Germinal center (tissue), 1 donor: ENCODE data around the gene INSYN1.
"Not testable (repeated sequence)": the region's sequence is repeated elsewhere in the genome, so short reads cannot be mapped to it uniquely, and the experiment has no call there.

Experiments
- DNase-seq: peaks from one replicate; pipeline ENCODE4 v3.0.0; 2012; ENCODE audit warnings: mixed read lengths, low spot score

The INSYN1 gene, protein sequence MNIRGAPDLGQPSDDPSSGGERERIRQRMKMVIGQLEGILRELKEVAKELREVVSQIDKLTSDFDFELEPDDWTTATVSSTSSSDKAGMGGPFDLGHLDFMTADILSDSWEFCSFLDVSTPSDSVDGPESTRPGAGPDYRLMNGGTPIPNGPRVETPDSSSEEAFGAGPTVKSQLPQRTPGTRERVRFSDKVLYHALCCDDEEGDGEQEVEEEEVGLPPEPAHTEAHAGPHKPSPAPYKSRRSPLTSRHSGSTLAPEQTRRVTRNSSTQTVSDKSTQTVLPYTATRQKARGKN

DNA sequence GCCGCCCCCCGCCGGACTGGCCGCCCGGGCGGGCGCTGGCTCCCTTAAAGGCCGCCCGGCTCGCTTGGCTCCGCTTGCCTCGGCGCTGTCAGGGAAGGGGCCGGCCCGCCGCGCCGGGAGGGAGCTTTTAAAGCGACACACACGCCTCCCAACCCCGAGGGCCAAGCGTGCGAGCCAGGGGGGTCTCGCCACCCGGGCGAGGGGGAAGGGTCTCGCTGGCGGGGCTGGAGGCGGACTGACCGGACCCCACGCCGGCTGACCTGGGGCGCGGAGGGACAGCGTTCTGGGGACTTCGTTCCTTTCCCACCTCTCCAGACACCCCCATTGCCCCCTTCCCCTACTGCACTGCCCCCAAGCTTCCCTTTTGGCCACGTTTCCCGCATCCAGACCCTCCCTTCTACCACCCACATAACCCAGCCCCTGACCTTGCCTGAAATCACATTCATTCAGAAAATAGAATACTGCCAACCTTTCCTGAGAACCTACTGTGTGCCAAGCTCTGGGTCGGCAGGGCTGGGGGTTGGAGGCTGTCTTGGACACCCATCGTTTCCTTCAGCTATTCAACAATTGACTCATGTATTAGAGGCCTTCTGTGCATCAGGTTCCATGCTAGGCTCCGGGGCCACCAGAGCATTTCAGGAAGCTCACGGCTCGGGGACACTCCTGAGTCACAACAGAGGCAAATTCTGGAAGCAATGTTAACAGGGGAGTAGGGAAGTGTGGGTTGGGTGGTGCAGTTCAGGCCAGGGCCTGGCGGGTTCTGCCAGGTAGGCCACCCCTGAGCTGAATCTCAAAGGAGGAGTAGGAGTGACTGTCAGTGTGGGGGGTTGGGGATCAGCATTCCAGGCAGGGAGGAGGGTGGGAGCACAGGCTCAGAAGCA, at the start of gene INSYN1:
Gene INSYN1, minus strand, starts transcription at position 102 of the 881 bp plus-strand sequence. CDS start 2,221 bp downstream, outside the sequence.
- DNase-seq, result no peak

DNA sequence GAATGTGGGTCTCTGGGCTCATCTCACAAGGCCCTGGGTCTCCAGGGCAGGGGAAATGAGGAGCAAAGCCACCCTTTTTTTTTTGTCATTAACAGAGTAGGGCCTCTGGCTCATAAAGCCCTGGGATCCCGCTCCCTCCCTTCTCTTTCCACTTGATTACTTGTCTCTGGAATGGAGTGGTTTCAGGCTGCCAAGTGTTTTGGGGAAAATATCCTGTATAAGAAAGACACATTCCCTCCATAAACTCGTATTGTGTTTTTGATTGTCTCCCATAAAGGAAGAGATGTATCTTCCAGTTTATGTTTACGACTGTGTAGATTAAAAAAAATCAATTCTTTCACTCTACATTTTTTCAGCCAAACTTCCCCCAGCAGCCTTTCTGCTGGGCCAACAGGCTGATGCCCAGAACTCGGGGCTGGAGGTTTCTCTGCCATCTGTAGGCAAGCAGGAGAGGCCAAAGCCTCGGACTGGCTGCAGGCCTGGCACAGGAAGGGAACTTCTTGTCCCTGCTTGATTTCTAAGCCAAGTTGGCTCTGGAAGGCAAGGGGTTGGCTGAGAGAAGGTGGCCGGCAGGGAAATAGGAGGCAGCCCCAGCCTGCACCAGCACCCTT, 49.4 kb upstream of the INSYN1 start:
- no peak for DNase-seq

DNA sequence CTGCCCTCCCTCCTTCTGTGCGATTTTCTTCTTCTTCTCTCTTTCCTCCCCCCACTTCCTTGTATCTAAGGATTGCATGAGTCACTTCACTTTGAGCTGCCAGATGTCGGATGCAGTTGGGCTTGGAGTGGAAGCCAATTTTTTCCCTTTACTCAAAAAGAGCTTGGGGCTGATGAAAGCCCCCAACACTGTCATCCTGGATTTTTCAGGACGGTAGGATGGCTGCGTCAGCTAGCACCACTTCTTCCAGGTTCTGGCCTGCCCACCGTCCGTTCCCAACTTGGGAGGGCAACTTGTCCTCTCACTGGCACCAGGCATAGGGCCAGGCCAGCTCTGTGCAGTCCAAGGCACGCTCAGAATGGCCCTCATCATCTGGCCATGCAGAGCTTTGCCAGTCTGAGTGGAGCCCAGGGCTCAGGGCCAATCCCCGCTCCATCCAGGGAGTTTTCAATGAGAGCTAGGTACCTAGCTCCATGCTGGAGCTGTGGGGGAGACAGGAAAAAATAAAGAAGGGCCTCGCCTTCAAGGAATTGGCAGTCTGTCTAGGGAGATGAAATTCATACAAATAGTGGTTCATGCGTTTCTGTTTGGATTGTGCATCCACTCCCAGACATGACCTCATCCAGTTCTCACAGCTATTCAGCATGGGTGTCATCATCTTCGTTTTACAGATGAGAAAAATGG, 47.7 kb upstream of the INSYN1 start:
- DNase-seq, result no peak

DNA sequence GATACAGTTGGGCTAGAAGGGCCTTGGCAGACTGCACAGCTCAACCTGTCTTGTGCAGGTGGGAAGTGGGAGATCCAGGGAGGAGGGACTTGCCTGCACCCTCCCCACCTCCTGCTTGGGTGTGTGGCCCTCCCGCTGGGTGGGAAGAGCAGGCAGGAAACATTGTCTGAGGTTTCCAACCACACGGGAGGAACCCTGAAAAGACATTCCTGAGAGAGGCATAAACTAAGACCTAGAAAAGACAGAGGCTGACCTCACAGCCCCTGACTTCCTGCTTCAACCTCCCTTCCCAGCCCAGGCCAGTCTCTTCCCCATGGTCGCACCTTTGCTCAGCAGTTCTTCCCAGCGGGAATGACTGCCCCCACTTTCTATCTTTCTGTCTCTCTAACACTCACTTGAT, 46.3 kb upstream of the INSYN1 start:
- DNase-seq, result no peak

DNA sequence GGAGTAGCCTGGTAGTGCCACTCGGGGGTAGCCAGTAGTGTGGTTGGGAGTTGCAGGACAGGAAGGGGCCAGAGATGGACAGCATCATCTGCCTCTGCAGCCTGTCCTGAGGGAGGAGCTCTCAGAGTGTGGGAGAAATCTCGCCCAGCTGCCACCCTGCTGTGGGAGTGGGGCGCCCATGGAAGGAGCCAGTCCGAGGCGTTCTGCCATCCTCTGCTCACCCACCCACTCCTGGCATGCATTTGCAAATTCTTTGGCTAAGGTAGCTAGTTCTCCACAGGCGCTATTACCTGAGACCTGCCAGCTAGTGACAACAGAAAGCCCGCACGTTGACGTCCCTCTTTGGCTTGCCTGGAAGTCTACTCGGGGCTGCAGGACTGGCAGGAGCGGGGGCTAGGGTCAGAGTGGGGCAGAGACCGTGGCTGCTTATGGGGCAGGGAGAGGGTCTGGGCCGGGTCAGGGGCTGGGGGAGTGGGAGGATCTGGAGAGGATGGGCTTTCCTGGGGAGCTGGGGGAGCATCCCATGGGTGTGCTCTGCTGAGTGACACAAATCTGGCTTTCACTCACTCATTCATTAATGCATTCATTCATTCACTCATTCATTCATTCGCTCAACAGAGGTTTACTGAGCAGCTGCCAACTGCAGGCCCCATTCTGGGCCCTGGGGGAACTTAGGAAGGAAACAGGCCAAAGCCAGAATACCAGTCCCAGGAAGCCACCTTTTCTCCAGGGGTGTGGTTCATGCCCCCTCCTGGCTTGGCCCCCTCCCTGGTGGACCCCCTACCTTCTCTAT, 44.4 kb upstream of the INSYN1 start:
- DNase-seq, result no peak

DNA sequence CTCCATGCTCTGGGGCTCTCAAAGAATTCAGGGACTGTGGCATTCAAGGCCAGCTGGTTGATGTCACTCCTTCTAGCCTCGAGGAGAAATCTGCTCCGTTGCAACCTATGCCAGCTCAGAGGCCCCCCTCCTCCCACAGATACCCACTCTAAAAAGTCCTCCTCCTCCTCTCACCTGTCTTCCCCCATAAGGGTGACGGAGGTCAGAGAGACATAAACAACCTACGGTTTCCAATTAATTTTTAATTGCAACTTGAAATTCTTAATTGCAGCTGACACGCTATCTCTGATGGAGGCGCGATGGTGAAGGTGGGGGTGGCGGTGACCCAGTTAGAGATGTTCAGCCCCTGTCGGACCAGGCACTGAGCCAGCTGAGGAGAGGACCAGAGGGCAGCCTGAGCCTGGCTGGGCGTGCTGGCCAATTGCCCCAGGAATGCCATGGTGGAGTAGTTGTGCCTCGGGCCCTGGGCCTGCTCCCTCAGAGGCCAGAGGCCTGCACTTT, 43.2 kb upstream of the INSYN1 start:
- DNase-seq, result no peak

DNA sequence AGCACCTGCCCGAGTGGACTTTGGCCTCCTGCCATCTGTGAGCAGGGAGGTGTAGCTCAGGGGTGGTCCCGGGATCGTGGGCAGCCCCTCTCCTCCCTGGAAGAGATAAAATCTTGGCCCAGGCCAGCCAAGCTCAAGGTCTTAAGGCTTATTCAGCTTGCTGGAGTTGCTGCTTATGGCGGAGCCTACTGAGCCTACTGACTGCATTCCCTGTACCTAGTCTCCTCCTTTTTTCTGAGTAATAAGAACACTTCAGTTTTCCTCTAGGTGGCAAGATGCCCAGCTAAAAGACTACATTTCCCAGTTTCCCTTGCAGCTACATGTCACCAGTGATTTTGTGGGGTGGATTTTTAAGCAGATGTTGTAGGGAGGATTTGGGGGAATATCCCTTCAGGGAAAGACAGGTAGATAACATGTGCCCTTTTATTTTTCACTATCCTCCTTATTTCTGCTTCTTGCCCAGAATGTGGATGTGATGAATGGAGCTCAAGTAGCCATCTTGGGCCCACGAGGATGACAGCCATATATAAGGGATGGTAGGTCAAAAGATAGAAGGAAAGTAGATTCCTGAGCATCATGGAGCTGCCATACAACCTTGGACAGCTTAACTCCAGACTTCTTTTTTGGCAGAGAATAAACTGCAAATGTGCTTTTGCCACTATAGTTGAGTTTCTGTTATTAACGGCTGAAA, 41.4 kb upstream of the INSYN1 start:
- no peak for DNase-seq

DNA sequence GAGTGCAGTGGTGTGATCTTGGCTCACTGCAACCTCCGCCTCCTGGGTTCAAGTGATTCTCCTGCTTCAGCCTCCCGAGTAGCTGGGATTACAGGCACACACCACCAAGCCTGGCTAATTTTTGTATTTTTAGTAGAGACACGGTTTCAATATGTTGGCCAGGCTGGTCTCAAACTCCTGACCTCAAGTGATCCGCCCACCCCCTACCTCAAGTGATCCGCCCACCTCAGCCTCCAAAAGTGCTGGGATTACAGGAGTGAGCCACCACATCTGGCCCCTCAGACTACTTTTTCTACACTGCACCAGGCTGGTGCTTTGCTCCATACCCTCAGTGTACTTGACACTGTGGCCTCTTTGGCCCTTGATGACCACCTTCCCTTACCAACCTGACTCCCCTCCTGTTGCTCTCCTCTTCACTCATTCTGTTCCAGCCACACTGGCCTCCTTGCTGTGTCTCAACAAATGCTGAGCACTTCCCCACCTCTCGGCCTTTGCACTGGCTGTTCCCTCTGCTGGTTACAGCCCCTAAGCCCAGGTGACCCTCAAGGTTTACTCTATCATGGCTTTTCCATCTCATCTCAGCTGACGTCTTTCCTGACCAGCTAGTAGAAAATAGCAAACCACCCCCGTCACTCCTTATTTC, 39.9 kb upstream of the INSYN1 start:
- DNase-seq, result not testable (repeated sequence)

DNA sequence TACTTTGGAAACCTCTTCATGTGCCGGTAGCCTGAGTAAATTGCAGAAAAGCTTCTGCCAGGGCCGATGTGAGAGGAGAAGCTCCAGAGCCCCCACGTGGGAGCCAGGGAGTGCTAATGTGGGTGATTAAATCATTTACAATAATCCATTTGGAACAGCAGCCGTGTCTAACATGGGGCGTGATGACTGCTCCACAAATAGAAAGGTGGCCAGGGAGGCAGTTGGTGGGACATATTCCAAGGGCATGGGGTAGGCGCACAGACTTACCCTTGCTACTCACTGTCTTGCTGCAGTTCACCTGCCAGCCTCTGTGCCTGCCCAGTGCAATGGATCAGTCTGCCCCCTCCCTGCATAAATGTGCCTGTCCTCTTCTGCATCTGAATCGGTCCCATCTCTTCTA, 39.3 kb upstream of the INSYN1 start:
- DNase-seq, result no peak

DNA sequence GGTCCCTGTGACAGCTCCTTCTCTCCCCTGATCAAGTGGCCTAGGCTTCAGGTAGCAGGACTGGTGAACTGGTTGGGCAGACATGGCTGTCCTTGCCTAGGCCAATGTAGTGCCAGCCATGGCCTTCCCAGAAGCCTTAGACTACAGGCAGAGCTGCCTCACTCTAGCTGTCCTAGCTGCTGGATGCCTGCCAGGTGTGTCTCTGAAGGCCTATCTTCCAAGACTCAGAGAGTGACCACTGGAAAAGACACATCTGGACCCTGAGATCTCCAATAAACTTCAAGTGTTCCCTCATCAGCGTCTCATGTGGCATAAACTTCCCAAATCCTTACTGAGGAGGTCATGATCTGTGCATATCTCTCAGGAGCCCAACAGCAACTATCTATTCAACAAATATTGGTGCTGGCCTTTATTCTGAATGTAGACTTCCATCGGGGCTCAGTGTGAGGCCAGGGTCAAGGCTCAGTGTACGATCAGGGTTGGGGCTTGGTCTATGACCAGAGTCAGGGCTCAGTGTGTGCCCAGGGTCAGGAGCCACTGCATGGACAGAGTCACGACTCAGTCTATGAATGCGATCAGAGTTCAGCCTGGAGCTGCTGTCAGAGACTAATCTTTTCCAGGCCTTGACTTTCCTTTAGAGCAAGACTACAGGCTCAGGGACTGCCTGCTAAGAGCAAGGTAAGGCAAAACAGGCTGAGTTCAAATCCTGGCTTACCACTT, 36.5 kb upstream of the INSYN1 start:
- DNase-seq, result no peak

DNA sequence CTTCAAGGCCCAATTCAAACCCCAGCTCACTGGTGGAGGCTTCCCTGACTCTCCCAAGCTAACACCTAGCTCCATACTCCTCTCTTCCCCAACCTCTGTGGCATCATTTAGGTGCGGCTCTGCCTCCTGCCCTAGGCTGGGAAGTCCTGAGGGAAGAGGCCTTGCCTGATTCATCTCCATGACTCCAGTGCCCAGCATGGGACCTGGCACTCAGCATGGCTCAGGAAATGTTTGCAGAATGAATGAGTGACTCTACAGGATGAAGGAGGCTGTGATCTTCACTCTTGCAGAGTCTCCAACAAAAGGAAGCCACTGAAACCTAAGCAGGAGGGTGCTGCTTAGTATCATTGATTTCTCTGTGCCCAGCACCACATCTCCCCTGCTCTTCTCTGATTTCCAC, 34.5 kb upstream of the INSYN1 start:
- no peak for DNase-seq

DNA sequence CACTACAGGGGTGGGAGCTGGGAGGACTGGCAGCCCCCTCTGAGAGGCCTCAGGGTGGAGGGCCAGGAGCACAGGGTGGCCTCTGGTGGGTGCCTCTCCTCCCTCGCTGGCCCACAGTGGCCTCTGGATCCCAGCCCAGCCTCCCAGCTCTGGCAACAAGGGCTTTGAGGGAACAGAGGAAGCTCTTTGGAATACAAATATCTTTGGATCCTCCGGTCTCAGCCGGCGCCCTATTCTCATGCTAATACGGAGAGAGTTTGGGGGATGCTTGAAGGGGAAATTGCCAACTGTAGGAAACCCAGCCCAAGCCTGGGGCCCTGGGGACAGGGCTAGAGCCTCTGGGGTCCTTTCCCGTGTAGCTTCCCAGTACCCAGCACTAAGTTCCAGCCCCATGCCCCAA, 33.4 kb upstream of the INSYN1 start:
- no peak for DNase-seq

DNA sequence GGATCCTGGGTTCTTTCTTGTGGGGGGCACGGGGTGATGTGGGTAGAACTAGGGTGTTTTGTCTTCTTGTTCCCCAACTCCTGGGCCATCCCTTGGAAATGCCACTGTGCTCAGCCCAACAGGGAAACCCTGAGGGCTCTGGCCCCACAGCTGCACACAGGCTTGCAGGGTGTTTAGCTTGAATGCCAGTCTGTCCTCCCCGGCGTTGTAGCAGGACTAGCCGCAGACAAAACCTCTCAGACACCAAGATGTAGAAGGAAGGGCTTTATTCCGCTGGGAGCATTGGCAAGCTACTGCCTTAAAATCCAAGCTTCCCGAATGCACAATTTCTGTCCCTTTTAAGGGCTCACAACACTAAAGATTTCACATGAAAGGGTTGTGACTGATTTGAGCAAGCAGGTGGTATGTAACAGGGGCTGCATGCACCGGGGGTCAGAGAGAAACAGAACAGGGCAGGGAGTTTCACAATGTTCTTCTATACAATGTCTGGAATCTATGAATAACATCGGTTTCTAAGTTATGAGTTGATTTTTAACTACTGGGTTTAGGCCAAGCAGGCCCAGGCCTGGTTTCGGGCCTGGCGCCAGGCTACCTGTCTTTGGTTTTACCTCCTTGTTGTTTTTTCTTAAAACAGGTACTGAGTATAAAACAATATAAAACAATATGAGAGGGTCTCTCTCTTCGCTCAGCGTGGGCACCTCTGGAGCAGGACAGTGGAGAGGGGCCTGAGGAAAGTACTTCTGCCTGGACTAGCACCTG, 32.3 kb upstream of the INSYN1 start:
- not testable (repeated sequence) for DNase-seq

DNA sequence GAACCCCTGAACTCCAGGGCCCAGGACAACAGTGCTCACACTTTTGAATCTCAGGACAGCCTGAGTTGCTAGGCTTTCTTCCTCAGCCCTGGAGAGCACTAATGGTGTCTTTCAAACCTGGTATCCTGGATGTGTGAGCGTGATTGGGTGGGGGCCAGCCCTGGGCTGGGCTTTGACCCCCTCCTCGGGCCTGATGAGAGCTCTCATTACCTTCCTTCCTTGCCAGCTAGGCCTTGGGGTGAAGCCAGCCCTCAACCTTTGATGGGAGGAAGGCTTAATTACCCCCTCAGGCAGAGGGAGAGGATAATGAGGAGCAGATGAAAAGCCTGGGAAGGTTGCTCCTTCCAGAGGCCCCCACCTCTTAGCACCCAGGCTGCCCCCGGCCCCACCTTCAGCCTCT, 31.1 kb upstream of the INSYN1 start:
- DNase-seq, result no peak

DNA sequence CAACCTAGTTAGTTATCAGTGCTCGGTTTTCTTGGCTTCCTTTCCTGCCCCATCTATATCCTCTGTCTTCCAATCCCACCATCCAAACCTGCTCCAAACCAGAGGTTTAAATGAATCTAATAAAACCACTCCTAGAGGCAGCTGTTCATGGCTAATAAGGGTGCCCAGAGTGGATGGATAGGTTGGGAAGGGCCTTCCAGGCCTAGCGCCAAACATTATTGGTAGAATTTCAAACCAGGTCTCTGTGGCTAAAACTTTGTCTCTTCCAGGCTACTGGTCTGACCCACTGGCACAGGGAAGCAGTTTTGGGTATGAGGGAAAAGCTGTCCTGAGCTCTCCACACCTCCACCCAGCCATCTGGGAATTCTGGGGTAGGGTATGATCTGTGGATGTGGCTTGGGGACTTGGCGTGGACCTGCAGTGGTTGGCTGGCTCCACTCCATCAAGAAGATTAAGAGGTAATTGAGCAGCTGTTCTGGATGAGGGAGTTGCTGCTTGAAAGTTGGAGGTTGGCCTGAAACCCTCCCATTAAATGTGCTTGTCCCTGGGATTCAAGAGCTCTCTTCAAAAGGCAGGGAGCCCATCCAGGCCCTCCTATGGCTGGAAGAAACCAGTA, 29.3 kb upstream of the INSYN1 start:
- no peak for DNase-seq

DNA sequence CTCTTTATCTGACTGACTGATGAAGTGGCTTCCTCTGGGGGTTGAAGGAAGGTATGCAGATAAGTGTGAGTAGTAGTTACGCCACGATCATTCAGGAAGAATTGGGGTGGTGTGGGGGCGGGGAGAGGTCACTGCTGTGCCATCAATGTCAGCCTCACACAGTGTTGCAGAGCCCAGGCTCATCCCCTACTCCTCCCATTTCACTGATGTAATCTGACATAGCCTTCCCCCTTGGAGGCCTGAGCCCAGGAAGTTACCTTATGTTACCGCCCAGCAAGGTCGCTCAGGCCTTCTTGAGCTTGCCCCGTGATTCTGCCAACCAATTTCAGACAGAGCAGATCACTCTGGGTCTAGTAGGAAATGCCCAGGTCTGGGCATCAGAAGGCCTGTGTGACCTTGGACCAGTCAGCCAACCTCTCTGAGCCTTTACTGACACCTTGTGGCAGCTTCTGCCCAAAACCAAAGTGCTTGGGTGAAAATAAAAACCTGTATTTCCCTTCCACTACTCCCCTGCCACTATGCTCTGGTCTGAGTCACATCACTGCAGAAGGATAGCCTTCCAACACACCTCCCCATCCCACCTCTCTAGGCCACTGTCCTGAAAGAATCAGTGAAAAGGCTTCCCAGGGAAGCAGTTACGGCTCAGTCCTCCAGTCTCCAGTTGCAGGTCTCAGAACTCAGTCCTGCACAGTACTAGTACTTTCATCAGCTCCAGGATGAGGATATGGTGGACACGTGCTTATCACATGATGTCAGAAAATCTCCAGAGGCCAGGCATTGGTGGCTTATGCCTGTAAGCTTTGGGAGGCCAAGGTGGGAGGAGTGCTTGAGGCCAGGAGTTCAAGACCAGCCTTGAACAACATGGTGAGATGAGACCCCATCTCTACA, 28.1 kb upstream of the INSYN1 start:
- no peak for DNase-seq

DNA sequence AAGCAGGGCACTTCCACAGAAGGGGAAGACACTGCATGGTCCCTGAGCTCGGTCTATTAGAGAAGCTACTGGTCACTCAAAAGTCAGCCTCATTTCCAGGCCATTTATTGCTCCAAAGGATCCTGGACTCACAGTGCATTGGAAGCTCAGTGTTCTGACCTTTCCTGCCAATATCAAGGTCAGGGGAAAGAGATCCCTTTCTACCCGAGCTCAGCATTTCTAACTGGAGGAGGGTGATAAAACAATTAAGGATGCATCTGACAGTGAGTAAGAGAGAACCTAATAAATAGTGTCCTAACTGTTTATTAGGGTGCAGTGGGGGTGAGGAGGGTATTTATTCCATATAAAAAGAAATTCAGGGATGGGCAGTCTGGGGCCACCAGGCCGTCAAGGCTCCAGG, 26.8 kb upstream of the INSYN1 start:
- DNase-seq, result no peak
